ENCODE data around the gene OAS1.
A peak's percentile ranks its signal among the peaks of the same experiment; 100 is the strongest.
"Not testable (repeated sequence)": the region's sequence is repeated elsewhere in the genome, so short reads cannot be mapped to it uniquely, and the experiment has no call there.

Gene OAS1

DNA sequence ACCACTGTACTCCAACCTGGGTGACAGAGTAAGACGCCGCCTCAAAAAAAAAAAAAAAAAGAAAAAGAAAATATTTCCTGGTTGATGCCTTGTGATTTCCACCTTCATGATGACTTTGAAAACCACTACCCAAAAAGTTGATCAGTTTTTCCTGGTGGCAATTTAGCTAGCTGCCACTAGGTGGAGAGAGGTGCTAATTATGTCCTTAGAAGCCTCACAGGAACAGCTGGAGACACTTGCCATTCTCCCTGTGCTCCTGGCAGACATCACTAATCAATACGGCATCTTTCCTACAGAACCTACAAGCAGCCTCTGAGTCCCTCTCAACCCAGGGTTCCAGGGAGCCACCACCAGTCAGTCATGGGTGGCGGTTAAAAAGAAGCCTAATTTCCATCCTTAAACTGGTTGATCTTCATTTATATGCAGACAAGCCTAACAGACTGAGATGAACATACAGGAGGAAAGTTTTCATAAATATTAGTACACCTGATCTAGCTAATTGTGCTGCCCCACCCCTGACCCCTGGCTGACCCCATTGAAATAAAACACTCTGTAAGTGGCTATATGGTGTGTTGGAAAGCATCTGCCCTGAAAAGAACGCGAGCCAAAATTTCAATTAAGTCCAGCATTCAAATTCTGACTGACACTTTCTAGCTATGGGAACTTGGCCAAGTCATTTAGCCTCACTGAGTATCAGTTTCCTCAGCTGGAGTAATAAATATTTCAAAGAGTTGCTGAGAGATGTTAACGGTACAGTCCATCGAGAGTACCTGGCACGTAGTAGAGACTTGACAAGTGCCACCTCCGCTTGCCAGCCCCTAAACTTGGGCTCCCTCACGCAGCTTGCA lies 6.2 kb upstream of the OAS1 start:
- DNase-seq (ENCODE audit: low spot score), result peak; percentile 61

GRCh38 chr12:112901271-112901670 lies 5.5 kb upstream of the OAS1 start:
- DNase-seq (ENCODE audit: low spot score), result no peak

GRCh38 chr12:112904571-112904970 lies 2.2 kb upstream of the OAS1 start:
- no peak for DNase-seq (ENCODE audit: low spot score)

DNA sequence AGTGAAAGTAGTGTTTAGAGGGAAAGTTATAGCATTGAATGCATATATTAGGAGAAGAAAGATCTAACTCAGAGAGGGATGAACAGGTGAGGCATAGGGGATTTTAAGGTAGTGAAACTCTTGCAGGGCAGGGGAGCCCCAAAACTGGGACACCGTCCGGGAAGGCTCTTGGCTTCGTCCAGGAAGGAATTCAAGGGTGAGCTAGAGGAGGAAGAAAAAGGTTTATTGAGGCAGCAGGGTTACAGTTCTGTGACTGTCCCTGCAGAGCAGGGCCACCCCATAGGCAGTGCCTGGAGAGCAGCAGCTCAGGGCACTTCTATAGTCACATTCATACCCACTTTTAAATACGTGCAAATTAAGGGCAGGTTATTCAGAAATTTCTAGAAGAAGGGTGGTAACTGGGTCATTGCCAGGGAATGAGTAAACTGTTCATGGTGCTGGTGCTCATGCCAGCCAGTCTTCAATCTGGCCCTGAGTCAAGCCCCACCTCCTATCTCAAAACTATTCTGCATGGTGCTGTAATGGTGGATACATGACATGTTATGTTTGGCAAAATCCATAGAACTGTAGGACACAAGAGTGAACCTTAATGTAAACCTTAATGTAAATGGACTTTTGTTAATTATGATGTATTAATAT lies 1.2 kb upstream of the OAS1 start:
- DNase-seq (ENCODE audit: low spot score), result no peak

DNA sequence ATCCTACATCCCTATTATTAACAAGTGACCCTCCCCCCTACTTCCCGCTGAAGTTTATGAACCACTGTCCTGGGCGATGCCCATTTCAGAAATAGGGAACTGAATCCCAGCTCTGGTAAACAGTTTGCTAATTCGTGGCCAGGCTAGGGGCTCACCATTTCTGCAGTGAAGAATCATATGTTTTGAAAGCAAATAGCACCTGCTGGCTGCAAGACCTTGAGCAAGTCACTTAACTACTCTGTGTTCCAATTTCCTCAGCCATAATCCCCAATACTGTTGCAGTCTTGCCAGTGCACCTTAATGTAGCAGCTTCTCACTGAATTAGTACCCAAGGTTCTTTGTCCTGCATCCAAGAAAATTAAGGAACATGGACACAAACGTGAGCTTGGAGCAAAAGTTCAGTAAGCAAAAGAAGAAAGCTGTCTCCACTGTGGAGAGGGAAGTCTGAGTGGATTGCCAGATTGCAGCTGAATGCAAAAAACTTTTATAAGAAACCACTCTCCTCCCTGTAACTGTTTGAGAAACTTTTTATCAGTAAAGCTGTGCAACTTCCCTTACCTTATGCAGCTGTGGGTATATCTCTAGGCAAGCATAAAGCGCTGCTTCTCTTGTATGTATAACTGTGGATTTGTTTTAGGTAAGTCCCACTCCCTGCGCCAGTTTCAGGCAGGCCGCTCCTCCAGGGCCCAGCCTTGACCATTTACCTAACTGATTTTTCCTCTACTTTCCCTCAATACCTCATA lies 824 bp downstream of the OAS1 start:
- DNase-seq (ENCODE audit: low spot score), result no peak

DNA sequence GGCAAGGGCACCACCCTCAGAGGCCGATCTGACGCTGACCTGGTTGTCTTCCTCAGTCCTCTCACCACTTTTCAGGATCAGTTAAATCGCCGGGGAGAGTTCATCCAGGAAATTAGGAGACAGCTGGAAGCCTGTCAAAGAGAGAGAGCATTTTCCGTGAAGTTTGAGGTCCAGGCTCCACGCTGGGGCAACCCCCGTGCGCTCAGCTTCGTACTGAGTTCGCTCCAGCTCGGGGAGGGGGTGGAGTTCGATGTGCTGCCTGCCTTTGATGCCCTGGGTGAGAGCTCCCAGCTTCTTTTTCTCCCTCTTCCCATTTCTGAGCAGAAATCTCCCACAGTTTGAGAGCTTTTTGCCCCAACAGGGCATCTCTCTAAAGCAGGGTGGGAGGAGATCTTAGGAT lies 1.8 kb downstream of the OAS1 start:
- DNase-seq (ENCODE audit: low spot score), result no peak

DNA sequence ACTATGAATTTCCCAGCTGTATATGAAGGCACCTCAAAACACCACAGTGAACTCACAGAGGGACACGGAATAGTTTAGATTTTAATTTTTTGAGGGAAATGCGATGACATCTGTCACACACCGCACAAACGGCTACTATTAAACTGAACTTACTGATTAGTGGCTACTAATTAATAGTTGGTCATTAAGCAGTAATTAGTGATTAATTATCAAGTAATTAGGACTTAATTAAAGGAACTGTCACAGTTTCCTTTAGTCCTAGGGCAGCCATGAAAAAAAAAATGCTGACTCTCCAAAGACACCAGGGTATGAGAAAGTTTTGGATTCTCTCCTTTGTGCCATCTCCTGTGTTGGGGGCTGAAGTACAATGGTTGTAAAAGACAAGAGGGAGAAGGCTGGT lies 2.9 kb downstream of the OAS1 start:
- no peak for DNase-seq (ENCODE audit: low spot score)

DNA sequence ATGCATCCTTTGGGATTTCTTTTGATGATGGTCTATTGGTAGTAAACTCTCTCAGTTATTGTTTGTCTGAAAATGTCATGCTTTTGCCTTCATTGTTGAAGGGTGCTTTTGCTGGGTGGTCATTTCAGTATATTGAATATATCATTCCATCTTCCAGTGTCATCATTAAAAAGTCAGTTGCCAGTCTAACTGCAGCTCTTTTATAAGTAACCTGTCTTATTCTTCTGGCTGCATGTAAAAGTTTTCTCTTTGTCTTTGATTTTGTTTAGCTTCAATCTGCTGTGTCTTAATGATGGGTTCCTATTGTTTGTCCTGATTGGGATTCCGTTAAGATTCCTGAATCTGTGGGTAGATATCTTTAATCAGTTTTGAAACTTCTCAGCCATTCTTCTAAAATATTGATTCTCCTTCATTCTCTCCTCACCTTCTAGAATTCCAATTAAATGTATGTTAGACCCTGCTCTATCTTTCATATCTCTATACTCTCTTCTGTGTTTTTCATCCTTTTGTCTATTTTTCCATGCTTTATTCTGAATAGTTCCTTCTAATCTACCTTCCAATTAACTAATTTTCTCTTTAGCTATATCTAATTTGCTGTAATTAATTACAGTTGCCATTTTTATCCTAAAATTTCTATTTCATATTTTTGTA lies 6.4 kb downstream of the OAS1 start:
- no peak for DNase-seq (ENCODE audit: low spot score)

- not testable (repeated sequence) for DNase-seq (ENCODE audit: low spot score)
These were observed 7.1 kb downstream of the OAS1 start for GRCh38 chr12:112913888-112914287.

- DNase-seq (ENCODE audit: low spot score), result no peak
These were observed 9.5 kb downstream of the OAS1 start for GRCh38 chr12:112916270-112916669.

DNA sequence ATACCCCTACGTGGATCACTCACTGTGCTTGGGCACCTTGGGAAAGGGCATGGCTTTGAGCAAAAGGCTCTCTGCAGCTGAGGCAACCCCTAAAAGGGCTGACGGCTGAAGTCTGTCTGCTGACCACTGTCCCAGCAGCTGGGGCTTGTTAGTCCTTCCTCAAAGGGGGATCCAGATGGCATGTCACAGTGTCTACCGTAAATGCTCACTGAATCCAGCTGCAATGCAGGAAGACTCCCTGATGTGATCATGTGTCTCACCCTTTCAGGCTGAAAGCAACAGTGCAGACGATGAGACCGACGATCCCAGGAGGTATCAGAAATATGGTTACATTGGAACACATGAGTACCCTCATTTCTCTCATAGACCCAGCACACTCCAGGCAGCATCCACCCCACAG lies 12.4 kb downstream of the OAS1 start:
- DNase-seq (ENCODE audit: low spot score), result no peak

- no peak for DNase-seq (ENCODE audit: low spot score)
These were observed 18.2 kb downstream of the OAS1 start for GRCh38 chr12:112924986-112925385.

DNA sequence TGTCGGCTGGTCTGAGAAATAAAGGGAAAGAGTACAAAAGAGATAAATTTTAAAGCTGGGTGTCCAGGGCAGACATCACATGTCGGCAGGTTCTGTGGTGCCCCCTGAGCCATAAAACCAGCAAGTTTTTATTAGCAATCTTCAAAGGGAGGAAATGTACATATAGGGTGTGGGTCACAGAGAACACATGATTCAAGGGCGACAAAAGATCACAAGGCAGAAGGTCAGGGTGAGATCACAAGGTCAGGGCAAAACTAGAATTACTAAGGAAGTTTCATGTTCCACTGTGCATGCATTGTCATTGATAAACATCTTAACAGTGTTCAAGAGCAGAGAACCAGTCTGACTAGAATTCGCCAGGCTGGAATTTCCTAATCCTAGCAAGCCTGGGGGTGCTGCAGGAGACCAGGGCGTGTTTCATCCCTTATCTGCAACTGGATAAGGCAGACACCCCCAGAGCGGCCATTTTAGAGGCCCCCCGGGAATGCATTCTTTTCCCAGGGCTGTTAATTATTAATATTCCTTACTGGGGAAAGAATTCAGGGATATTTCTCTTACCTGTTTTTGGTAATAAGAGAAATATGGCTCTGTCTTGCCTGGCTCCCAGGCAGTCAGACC lies 19.8 kb downstream of the OAS1 start:
- not testable (repeated sequence) for DNase-seq (ENCODE audit: low spot score)

- no peak for DNase-seq (ENCODE audit: low spot score)
These were observed 20.7 kb downstream of the OAS1 start for GRCh38 chr12:112927475-112927874.

- no peak for DNase-seq (ENCODE audit: low spot score)
These were observed 21.2 kb downstream of the OAS1 start for GRCh38 chr12:112927925-112928324.

- no peak for DNase-seq (ENCODE audit: low spot score)
These were observed 22.2 kb downstream of the OAS1 start for GRCh38 chr12:112928978-112929377.

- DNase-seq (ENCODE audit: low spot score), result no peak
These were observed 23.0 kb downstream of the OAS1 start for GRCh38 chr12:112929715-112930114.

- DNase-seq (ENCODE audit: low spot score), result no peak
These were observed 23.6 kb downstream of the OAS1 start for GRCh38 chr12:112930350-112930749.

DNA sequence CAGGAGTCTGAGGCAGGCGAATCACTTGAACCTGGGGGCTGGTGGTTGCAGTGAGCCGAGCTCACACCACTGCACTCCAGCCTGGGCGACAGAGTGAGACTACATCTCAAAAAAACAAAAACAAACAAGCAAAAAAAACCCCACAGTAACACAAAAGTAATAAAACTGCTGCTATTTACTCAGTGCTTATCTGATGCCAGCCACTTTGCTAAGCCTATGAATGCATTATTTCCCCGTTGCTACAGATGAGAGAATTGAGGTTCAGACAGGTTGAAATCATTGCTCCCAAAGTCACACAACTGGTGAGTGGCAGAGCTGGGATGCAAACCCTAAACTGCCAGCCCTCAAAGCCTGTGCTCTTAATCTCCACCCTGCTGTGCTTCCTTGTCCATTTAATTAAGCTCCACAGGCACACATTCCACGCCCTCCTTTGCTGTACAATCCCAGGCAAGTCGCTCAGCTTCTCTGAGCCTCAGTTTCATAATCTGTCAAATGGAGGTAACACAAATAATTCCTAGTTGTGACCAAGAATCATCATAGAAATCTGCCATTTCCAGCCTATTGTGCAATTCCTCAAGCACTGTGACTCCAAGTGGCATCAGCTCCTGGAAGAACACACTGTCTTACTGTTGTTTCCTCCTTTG lies 25.8 kb downstream of the OAS1 start:
- no peak for DNase-seq (ENCODE audit: low spot score)

- DNase-seq (ENCODE audit: low spot score), result no peak
These were observed 26.4 kb downstream of the OAS1 start for GRCh38 chr12:112933129-112933505.

DNA sequence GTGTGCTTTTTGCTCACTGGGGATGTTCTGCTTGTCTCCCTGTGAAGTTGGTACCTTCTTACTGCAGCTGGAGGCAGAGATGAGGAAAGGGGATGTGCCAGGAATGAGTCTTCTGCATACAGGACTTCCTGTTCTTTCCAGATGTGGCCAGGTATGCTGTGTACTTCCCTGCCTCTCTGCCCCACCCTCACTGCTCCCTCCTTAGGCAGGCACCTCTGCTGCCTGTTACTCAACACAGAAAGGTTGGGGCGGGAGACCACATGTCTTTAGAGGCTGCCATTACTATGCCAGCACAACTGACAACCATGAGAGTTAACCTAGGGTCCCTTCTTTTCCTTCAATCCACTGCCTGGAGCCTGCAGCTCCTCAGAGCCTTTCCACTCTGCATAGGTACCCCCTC lies 29.5 kb downstream of the OAS1 start:
- no peak for DNase-seq (ENCODE audit: low spot score)

GRCh38 chr12:112936927-112937326 lies 30.2 kb downstream of the OAS1 start:
- DNase-seq (ENCODE audit: low spot score), result no peak

All from HuH-7 (cell line).